Erythroblast (primary cell): ENCODE measurements around the gene IL1RAPL1.

ENCODE experiments used
- GATA1 ChIP-seq: IDR thresholded peaks from 2 replicates; pipeline ENCODE4 v1.6.1; 2011; ENCODE audit warnings: low read depth, mild to moderate bottlenecking, control low read depth, low read length, moderate library complexity
- POLR2A ChIP-seq: IDR thresholded peaks from 2 replicates; pipeline ENCODE4 v1.6.1; 2011; ENCODE audit warnings: mild to moderate bottlenecking, low read length

- TF ChIP-seq POLR2A (no peak), GATA1 (no peak)
These were observed 968.3 kb downstream of the IL1RAPL1 start for GRCh38 chrX:29555465-29556091.
